Breast epithelium (tissue), 3 donors: ENCODE data around the gene PTPN9.

Source experiments
- POLR2A ChIP-seq: fragments of 450-650 bp; IDR thresholded peaks from one replicate; pipeline ENCODE4 v1.6.1; 2016; ENCODE audit warnings: antibody characterized with exemption, mild to moderate bottlenecking, moderate library complexity
- POLR2AphosphoS5 ChIP-seq, 3 donors: sonication (generic); formaldehyde crosslinking; IDR thresholded peaks; one replicate each; pipeline ENCODE4 v1.6.1; 2017; ENCODE audit warnings: antibody characterized with exemption in 3 of 3
- TF ChIP-seq, protein P1 (sequence below), 3 donors: fragments of 450-650 bp; IDR thresholded peaks; one replicate each; pipeline ENCODE4 v1.5.1; 2016 to 2017; ENCODE audit warnings: antibody characterized with exemption in 3 of 3, mild to moderate bottlenecking in 3 of 3, moderate library complexity in 3 of 3

- TF ChIP-seq, protein P1, sequence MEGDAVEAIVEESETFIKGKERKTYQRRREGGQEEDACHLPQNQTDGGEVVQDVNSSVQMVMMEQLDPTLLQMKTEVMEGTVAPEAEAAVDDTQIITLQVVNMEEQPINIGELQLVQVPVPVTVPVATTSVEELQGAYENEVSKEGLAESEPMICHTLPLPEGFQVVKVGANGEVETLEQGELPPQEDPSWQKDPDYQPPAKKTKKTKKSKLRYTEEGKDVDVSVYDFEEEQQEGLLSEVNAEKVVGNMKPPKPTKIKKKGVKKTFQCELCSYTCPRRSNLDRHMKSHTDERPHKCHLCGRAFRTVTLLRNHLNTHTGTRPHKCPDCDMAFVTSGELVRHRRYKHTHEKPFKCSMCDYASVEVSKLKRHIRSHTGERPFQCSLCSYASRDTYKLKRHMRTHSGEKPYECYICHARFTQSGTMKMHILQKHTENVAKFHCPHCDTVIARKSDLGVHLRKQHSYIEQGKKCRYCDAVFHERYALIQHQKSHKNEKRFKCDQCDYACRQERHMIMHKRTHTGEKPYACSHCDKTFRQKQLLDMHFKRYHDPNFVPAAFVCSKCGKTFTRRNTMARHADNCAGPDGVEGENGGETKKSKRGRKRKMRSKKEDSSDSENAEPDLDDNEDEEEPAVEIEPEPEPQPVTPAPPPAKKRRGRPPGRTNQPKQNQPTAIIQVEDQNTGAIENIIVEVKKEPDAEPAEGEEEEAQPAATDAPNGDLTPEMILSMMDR (IDR thresholded peaks at IDR 0.05): peak; percentile 34 to 47 (median 39)
- TF ChIP-seq POLR2A: no peak
- TF ChIP-seq POLR2AphosphoS5 (IDR thresholded peaks at IDR 0.05): peak in 2 of 3 donors; percentile 10 to 43
These were observed 41.8 kb upstream of the PTPN9 start for GRCh38 chr15:75620841-75621391.
